Dendritic cell treated with granulocyte-macrophage colony-stimulating factor and Interleukin-4, amounts not matched to agents 40 ng/mL and 50 ng/mL, for 4 days (primary cell): Measurements from ENCODE around the gene FOXF1.

Source experiments
- H3K27ac Mint-ChIP-seq: one replicate; pipeline ENCODE4 v1.8.0; 2022; ENCODE audit warnings: mild to moderate bottlenecking, mixed read lengths
- H3K27me3 Mint-ChIP-seq: one replicate; pipeline ENCODE4 v1.8.0; 2022; ENCODE audit warnings: mild to moderate bottlenecking, mixed read lengths
- H3K36me3 Mint-ChIP-seq: one replicate; pipeline ENCODE4 v1.8.0; 2022; ENCODE audit warnings: low read depth, mixed read lengths
- H3K4me1 Mint-ChIP-seq: one replicate; pipeline ENCODE4 v1.8.0; 2022; ENCODE audit warnings: low read depth, mixed read lengths
- H3K4me3 Mint-ChIP-seq: one replicate; pipeline ENCODE4 v1.8.0; 2022; ENCODE audit warnings: mild to moderate bottlenecking, moderate library complexity, mixed read lengths
- H3K9me3 Mint-ChIP-seq: one replicate; pipeline ENCODE4 v1.8.0; 2022; ENCODE audit warnings: mixed read lengths
- intact Hi-C: fragments of 100-400 bp; cut with micrococcal nuclease; formaldehyde crosslinking; loops from one replicate; pipeline ENCODE4 v1.15.0; 2022

Gene FOXF1

DNA sequence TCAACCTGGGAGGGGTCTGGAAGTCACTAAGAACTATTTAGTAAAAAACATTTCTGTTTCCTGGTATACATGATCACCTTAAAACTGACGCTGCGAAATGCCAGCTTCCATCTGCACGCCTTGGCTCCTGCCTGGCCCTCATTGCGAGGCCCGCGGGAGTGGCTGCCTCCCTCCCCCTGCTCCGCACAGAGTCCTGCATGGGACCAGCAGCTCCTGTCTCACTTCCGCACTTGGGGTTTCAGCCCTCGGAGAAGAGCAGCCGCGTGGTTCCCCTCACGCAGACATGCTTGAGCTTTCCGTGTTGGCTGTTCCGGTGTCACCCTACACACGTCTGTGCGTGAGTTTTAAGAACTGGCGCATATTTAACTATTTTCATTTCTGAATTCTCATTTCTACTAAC, 26.3 kb downstream of the FOXF1 start:
- H3K9me3 Mint-ChIP-seq = no peaks in the 10 kb centered on the region
- H3K4me1 Mint-ChIP-seq = no peaks in the 10 kb centered on the region
- H3K27ac Mint-ChIP-seq = no peak overlapping the region
- intact Hi-C loops = no loop called here
- H3K27me3 Mint-ChIP-seq = no peaks in the 10 kb centered on the region
- H3K4me3 Mint-ChIP-seq = no peak overlapping the region
- H3K36me3 Mint-ChIP-seq = peaks cover 91% of the 10 kb centered on the region

GRCh38 chr16:86537486-86537885, 27.2 kb downstream of the FOXF1 start:
- Mint-ChIP-seq H3K36me3 (peaks cover 91% of the 10 kb centered on the region), H3K27me3 (no peaks in the 10 kb centered on the region), H3K4me3 (no peak overlapping the region), H3K4me1 (no peaks in the 10 kb centered on the region), H3K27ac (no peak overlapping the region), H3K9me3 (no peaks in the 10 kb centered on the region)
- intact Hi-C loops = no loop called here

DNA sequence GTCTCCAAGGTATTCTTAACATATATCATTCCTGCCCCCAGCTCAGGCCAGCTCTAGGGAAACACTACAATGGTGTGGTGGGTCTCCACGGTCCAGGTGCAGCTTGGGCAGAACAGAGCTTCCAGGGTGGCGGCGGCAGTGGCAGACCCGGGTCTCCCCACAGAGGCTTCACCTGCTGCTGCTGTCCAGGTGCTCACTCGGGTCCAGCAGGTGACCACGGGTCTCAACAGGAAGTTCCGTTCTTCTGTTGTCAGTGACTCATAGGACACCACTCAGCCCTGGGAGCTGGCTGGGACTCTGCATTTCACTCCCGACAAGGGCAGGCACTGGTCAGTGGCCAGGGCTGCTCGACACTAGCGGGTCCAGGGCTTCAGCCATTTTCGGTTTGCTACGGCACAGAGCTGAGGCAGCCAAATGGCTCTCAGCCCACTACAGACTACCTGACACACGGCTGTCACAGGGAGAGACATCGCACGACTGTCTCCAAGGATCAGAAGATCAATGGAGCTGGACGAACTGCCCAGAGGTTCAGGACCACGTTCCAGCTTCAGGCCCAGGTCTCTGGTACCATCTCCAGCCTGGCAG, 28.0 kb downstream of the FOXF1 start:
- Mint-ChIP-seq H3K9me3 (no peaks in the 10 kb centered on the region), H3K4me3 (no peak overlapping the region), H3K4me1 (no peaks in the 10 kb centered on the region), H3K27ac (no peak overlapping the region), H3K27me3 (no peaks in the 10 kb centered on the region), H3K36me3 (peaks cover 93% of the 10 kb centered on the region)
- intact Hi-C loops = no loop called here

DNA sequence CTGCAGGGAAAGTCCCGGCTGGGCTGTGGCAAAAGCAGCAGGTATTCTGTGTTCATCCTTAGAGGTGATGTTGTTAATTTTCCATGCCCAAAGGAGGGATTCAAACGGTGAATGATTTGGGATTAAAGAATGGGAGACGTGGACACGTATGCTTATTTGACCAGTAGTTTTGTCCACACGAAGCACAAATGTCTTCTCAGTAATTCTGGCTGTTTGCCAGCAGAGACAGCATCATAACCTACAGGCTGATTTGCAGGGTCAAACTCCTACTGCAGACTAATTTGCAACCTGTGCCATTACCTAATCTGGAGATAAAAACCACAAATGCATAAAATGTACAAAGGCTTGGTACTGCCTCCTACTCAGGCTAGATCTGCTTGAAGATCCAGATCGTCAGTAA, 30.6 kb downstream of the FOXF1 start:
- Mint-ChIP-seq H3K27ac (no peak overlapping the region), H3K4me1 (no peaks in the 10 kb centered on the region), H3K9me3 (no peaks in the 10 kb centered on the region), H3K4me3 (no peak overlapping the region), H3K36me3 (peaks cover 100% of the 10 kb centered on the region), H3K27me3 (no peaks in the 10 kb centered on the region)
- intact Hi-C loops = no loop called here

DNA sequence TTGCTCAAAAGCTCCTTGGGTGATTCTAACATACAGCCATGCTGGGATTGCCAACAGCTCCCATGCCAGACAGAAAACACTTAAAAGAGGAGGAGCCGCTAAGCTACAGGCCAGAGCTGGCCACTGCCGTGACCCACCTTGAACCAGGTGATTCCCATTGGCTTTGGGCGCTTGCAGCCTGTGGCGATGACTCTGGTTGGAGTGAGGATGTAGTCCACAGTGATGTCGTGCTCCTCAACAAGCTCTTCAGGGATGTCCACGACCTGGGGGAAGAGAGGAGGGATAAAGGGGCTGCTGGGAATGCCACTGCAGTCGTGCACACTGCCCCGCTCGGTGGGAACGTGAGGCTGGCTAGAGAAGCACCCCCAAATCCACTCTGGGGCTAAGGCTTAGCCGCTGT, 31.2 kb downstream of the FOXF1 start:
- H3K36me3 Mint-ChIP-seq = peaks cover 100% of the 10 kb centered on the region

GRCh38 chr16:86542756-86543750, 32.7 kb downstream of the FOXF1 start:
- no peaks in the 10 kb centered on the region for H3K4me1 Mint-ChIP-seq
- H3K4me3 Mint-ChIP-seq = no peak overlapping the region
- no peak overlapping the region for H3K27ac Mint-ChIP-seq
- H3K27me3 Mint-ChIP-seq = no peaks in the 10 kb centered on the region
- H3K36me3 Mint-ChIP-seq = peaks cover 94% of the 10 kb centered on the region
- H3K9me3 Mint-ChIP-seq = no peaks in the 10 kb centered on the region
- intact Hi-C loops = no loop called here

More for the DNA sequence above, 31.2 kb downstream of the FOXF1 start:
- Mint-ChIP-seq H3K4me1 (no peaks in the 10 kb centered on the region), H3K9me3 (no peaks in the 10 kb centered on the region), H3K27ac (no peak overlapping the region), H3K27me3 (no peaks in the 10 kb centered on the region), H3K4me3 (no peak overlapping the region)
- intact Hi-C loops = no loop called here

DNA sequence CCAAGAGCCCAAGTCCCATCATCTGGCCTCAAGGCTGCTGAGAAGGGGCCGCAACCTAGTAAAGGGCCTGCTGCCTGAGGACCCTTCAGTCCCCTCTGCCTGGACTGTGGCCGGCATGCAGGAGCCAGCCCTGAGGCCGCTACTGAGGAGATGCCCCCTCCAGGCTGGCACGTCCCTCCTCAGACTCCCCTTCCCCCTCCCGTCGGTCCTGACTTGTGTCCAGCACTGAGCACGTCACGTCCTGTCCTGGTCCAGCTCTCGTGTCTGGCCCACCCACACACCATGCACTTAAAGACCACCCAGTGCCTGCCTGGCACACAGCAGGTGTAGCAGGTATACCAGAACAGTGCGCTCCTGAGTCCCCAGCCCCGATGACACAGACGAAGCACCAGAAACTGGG, 35.2 kb downstream of the FOXF1 start:
- Mint-ChIP-seq H3K4me1 (no peaks in the 10 kb centered on the region), H3K4me3 (no peak overlapping the region), H3K9me3 (no peaks in the 10 kb centered on the region), H3K27me3 (no peaks in the 10 kb centered on the region), H3K36me3 (peaks cover 85% of the 10 kb centered on the region), H3K27ac (no peak overlapping the region)
- intact Hi-C loops = no loop called here

GRCh38 chr16:86545954-86546637, 35.8 kb downstream of the FOXF1 start:
- intact Hi-C loops = no loop called here
- Mint-ChIP-seq H3K27me3 (no peaks in the 10 kb centered on the region), H3K4me1 (no peaks in the 10 kb centered on the region), H3K9me3 (no peaks in the 10 kb centered on the region), H3K27ac (no peak overlapping the region), H3K36me3 (peaks cover 83% of the 10 kb centered on the region), H3K4me3 (no peak overlapping the region)

DNA sequence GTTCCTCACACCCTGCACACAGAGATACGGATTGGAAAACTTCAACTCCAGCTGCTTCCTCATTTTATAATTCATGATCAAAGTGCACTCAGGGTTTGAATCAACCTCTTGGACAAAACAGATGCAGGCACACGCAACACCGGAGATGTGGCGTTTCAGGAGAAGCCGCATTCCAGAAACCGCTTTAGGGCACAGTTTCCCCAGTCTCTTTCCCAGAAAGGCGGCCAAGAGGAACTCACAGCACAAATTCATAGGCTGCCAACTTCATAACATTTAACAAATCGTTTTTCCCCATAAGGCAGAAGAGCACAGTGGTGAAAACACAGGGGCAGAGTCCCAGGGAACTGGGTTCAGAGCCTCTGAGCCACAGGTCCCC, 36.3 kb downstream of the FOXF1 start:
- H3K4me3 Mint-ChIP-seq = no peak overlapping the region
- peaks cover 83% of the 10 kb centered on the region for H3K36me3 Mint-ChIP-seq
- H3K27ac Mint-ChIP-seq = no peak overlapping the region
- no peaks in the 10 kb centered on the region for H3K9me3 Mint-ChIP-seq
- intact Hi-C loops = no loop called here
- H3K4me1 Mint-ChIP-seq = no peaks in the 10 kb centered on the region
- no peaks in the 10 kb centered on the region for H3K27me3 Mint-ChIP-seq

GRCh38 chr16:86547286-86547685, 37.0 kb downstream of the FOXF1 start:
- Mint-ChIP-seq H3K27me3 (no peaks in the 10 kb centered on the region), H3K36me3 (peaks cover 83% of the 10 kb centered on the region), H3K27ac (no peak overlapping the region), H3K4me3 (no peak overlapping the region), H3K9me3 (no peaks in the 10 kb centered on the region), H3K4me1 (no peaks in the 10 kb centered on the region)
- intact Hi-C loops = no loop called here

DNA sequence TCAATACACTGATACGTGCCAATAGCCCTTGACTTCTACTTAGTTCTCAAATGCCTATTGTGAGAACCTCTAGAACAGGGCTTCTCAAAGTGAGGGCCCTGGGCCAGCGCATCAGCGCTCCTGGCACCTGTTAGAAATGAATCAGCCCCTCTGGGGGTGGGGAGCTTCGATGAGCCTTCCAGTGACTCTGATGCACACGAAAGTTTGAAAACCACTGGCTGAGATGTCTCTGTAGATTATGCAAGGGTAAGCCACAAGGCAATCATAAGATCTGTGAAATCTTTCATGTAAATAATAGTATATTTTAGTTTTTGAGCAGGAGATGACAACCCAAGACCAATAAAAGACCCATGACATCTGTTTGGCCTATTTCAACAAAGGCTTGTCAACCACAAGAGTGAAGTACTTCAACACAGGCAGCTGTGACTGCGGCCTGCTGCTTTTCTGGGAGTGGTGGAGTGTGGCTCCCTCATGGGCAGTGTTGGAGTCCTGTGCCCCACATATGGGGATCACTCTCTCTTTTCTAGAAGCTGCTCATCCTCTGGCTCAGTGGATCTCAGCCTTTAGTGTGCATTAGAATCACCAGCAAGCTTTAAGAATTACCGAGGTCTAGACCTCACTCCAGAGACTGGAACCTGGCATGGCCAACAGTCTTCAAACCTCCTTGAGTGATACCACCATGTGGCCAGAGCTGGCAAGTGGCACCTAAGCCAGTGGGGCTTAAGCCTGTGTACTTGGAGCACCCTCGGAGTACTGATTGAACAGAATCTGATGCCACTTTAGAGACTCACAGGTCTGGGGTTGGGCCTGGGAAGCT, 39.0 kb downstream of the FOXF1 start:
- H3K9me3 Mint-ChIP-seq = no peaks in the 10 kb centered on the region
- H3K36me3 Mint-ChIP-seq = peaks cover 78% of the 10 kb centered on the region

DNA sequence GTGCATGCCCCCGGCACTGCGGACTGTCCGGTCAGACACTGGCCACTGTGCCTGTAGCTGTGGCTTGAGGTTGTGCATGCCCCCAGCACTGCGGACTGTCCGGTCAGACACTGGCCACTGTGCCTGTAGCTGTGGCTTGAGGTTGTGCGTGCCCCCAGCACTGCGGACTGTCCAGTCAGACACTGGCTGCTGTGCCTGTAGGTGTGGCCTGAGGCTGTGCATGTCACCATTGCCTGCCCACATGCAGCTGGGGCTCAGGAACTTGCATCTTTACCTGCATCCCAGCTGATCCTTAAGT, 39.5 kb downstream of the FOXF1 start:
- H3K27ac Mint-ChIP-seq = no peak overlapping the region
- intact Hi-C loops = no loop called here
- H3K4me3 Mint-ChIP-seq = no peak overlapping the region
- no peaks in the 10 kb centered on the region for H3K27me3 Mint-ChIP-seq
- peaks cover 76% of the 10 kb centered on the region for H3K36me3 Mint-ChIP-seq
- no peaks in the 10 kb centered on the region for H3K9me3 Mint-ChIP-seq
- peaks cover 16% of the 10 kb centered on the region for H3K4me1 Mint-ChIP-seq

More for the DNA sequence above, 39.0 kb downstream of the FOXF1 start:
- intact Hi-C loops = no loop called here
- H3K27ac Mint-ChIP-seq = no peak overlapping the region
- H3K27me3 Mint-ChIP-seq = no peaks in the 10 kb centered on the region
- H3K4me1 Mint-ChIP-seq = peaks cover 14% of the 10 kb centered on the region
- no peak overlapping the region for H3K4me3 Mint-ChIP-seq

DNA sequence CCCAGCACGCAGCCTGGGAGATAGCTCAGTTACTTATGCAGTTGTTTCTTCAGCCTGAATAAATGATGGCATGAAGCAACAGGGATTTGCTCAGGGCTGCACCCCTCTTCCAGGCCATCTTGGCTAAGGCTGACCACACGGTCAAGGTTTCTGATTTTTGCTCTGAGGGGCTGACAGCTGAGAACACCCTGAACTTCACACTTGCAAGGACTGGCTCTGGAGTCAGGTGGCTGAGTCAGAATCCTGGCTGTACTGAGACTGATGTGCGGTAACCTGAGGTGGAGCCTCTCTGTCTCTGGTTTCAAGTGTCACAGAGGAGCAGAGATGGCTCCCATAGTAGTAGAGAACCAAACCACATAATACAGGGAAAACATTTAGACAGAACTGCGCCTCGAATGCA, 40.0 kb downstream of the FOXF1 start:
- H3K4me1 Mint-ChIP-seq = peaks cover 21% of the 10 kb centered on the region
- intact Hi-C loops = no loop called here
- H3K4me3 Mint-ChIP-seq = no peak overlapping the region
- H3K27ac Mint-ChIP-seq = no peak overlapping the region
- H3K27me3 Mint-ChIP-seq = no peaks in the 10 kb centered on the region
- H3K9me3 Mint-ChIP-seq = no peaks in the 10 kb centered on the region
- H3K36me3 Mint-ChIP-seq = peaks cover 76% of the 10 kb centered on the region

DNA sequence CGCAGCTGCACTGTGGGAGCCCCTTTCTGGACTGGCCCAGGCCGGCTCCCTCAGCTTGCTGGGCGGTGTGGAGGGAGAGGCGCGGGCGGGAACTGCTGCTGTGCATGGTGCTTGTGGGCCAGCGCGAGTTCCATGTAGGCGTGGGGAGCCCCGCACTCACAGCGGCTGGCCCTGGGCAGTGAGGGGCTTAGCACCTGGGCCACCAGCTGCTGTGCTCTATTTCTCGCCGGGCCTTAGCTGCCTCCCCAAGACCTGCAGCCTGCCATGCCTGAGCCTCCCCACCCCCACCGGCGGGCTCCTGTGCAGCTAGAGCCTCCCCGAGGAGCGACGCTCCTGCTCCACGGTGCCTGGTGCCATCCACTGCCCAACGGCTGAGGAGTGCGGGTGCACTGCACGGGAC, 43.0 kb downstream of the FOXF1 start:
- Mint-ChIP-seq H3K4me1 (peaks cover 26% of the 10 kb centered on the region), H3K9me3 (no peaks in the 10 kb centered on the region), H3K4me3 (no peak overlapping the region), H3K27me3 (peaks cover 7% of the 10 kb centered on the region), H3K36me3 (peaks cover 55% of the 10 kb centered on the region), H3K27ac (peak overlapping the region; percentile 99)
- intact Hi-C loops = no loop called here
